Nephron progenitor cell (in vitro differentiated cells): ENCODE results near the gene PTK7.
A peak's percentile ranks its signal among the peaks of the same experiment; 100 is the strongest.

Experiments
- DNase-seq: peaks from one replicate; pipeline ENCODE4 v3.0.0; 2021
- H3K27ac Mint-ChIP-seq: 2 replicates; pipeline ENCODE4 v1.8.0; 2021; ENCODE audit warnings: mild to moderate bottlenecking, moderate library complexity, mixed read lengths
- H3K27me3 Mint-ChIP-seq: 2 replicates; pipeline ENCODE4 v1.8.0; 2021; ENCODE audit warnings: mild to moderate bottlenecking, low read depth, mixed read lengths; ENCODE audit not compliant: poor library complexity
- H3K36me3 Mint-ChIP-seq: 2 replicates; pipeline ENCODE4 v1.8.0; 2021; ENCODE audit warnings: low read depth, mixed read lengths
- H3K4me1 Mint-ChIP-seq: 2 replicates; pipeline ENCODE4 v1.8.0; 2021; ENCODE audit warnings: mixed read lengths
- H3K4me3 Mint-ChIP-seq: 2 replicates; pipeline ENCODE4 v1.8.0; 2021; ENCODE audit warnings: mild to moderate bottlenecking, moderate library complexity, mixed read lengths
- H3K9me3 Mint-ChIP-seq: 2 replicates; pipeline ENCODE4 v1.8.0; 2021; ENCODE audit warnings: mild to moderate bottlenecking, moderate library complexity, mixed read lengths
- TF ChIP-seq, protein P1 (sequence below): fragments of 200-600 bp; sonication (generic); IDR thresholded peaks from 2 replicates; pipeline ENCODE4 v1.5.0; 2021; ENCODE audit warnings: antibody characterized with exemption

Gene PTK7

DNA sequence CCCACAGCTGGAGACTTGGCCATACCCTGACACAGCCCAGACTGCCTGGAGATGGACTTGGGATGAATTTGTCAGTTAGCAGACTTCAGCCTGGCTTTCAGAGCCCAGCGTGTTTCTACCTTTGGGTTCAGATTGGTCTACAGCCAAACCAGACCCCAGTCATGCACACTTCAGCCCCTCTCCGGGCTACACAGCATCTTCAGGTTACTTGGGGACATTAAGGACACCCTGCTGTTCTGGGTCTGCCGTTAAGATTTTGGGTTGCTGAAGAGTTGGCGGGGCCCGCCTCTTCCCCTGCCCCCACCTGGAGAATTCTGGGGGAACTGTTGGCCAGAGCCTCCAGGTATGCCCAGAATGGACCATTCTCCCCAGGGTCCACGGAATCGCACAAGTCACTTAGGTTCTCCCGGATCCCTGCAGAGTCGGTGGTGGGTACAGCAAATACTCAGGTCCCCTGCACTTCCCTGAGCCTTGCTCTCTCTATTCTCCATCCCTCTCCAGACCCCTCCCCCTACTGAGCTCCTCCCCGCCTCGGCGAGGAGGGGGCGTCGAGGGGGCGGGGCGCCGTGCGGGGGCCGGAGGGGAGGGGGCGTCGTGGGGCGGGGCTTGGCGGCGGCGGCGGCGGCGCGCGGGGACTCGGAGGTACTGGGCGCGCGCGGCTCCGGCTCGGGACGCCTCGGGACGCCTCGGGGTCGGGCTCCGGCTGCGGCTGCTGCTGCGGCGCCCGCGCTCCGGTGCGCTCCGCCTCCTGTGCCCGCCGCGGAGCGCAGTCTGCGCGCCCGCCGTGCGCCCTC is at the start of gene PTK7:
PTK7 (plus strand) TSS at position 645 of the 794 bp plus-strand sequence. CDS start 175 bp downstream, outside the sequence.
- TF ChIP-seq, protein P1, sequence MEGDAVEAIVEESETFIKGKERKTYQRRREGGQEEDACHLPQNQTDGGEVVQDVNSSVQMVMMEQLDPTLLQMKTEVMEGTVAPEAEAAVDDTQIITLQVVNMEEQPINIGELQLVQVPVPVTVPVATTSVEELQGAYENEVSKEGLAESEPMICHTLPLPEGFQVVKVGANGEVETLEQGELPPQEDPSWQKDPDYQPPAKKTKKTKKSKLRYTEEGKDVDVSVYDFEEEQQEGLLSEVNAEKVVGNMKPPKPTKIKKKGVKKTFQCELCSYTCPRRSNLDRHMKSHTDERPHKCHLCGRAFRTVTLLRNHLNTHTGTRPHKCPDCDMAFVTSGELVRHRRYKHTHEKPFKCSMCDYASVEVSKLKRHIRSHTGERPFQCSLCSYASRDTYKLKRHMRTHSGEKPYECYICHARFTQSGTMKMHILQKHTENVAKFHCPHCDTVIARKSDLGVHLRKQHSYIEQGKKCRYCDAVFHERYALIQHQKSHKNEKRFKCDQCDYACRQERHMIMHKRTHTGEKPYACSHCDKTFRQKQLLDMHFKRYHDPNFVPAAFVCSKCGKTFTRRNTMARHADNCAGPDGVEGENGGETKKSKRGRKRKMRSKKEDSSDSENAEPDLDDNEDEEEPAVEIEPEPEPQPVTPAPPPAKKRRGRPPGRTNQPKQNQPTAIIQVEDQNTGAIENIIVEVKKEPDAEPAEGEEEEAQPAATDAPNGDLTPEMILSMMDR, result no peak
- Mint-ChIP-seq H3K9me3 (no peaks in the 10 kb centered on the region), H3K4me1 (peaks cover 75% of the 10 kb centered on the region), H3K36me3 (peaks cover 31% of the 10 kb centered on the region), H3K4me3 (peak within 1 kb of the TSS; percentile 80), H3K27me3 (peaks cover 4% of the 10 kb centered on the region), H3K27ac (peak within 1 kb of the TSS; percentile 85)
- peak; percentile 95 for DNase-seq

DNA sequence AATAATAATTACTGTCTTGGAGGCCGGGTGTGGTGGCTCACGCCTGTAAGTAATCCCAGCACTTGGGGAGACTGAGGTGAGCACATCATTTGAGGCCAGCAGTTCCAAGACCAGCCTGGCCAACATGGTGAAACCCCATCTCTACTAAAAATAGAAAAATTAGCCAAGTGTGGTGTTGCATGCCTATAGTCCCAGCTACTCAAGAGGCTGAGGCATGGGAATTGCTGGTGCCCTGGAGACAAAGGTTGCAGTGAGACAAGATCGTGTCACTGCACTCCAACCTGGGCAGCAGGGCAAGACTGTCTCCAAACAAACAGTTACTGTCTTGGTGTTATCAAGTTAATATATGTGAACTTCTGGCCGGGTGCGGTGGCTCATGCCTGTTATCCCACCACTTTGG is 49.7 kb upstream of the PTK7 start:
- Mint-ChIP-seq H3K9me3 (no peaks in the 10 kb centered on the region), H3K36me3 (peaks cover 66% of the 10 kb centered on the region)

DNA sequence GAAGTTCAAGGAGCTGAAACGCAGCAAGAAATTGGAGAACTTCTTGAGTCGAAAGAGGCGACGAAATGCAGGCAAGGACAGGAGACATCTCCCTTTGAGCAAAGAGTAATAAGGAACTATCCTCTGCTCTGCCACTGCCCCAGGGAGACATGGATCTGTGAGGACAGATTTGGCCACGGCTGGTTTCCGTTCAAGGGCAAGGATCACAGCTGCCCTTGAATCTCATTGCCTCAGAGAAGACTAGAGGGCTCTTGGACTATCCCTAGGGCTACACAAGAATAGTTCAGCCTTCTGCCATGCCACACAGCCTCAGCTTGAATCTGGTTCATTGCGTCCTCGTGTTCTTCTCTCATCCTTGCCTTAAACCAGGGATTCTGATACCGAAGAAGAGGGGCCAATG is 47.0 kb upstream of the PTK7 start:
- Mint-ChIP-seq H3K4me3 (no peak overlapping the region), H3K27ac (peak overlapping the region; percentile 36), H3K36me3 (peaks cover 84% of the 10 kb centered on the region), H3K27me3 (no peaks in the 10 kb centered on the region), H3K4me1 (peaks cover 4% of the 10 kb centered on the region), H3K9me3 (no peaks in the 10 kb centered on the region)
- DNase-seq, result no peak
- TF ChIP-seq, protein P1, result no peak

More for the DNA sequence above, 49.7 kb upstream of the PTK7 start:
- DNase-seq, result no peak
- TF ChIP-seq, protein P1, result no peak
- H3K4me3 Mint-ChIP-seq, result no peak overlapping the region
- peaks cover 11% of the 10 kb centered on the region for H3K4me1 Mint-ChIP-seq
- H3K27ac Mint-ChIP-seq, result no peak overlapping the region
- peaks cover 3% of the 10 kb centered on the region for H3K27me3 Mint-ChIP-seq

DNA sequence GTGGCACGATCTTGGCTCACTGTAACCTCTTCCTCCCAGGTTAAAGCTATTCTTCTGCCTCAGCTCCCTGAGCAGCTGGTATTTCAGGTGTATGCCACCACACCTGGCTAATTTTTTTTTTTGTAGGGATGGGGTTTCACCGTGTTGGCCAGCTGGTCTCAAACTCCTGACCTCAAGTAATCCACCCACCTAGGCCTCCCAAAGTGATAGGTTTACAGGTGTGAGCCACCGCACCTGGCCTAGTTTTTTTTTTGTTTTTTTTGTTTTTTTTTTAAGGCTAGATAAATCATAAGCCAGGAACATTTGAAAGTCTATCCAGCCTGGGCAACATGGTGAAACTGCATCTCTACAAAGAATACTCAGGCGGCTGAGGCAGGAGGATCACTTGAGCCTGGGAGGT is 43.8 kb upstream of the PTK7 start:
- Mint-ChIP-seq H3K27ac (no peak overlapping the region), H3K27me3 (no peaks in the 10 kb centered on the region), H3K9me3 (no peaks in the 10 kb centered on the region), H3K4me3 (no peak overlapping the region), H3K4me1 (no peaks in the 10 kb centered on the region), H3K36me3 (peaks cover 81% of the 10 kb centered on the region)
- DNase-seq, result no peak
- TF ChIP-seq, protein P1, result no peak

DNA sequence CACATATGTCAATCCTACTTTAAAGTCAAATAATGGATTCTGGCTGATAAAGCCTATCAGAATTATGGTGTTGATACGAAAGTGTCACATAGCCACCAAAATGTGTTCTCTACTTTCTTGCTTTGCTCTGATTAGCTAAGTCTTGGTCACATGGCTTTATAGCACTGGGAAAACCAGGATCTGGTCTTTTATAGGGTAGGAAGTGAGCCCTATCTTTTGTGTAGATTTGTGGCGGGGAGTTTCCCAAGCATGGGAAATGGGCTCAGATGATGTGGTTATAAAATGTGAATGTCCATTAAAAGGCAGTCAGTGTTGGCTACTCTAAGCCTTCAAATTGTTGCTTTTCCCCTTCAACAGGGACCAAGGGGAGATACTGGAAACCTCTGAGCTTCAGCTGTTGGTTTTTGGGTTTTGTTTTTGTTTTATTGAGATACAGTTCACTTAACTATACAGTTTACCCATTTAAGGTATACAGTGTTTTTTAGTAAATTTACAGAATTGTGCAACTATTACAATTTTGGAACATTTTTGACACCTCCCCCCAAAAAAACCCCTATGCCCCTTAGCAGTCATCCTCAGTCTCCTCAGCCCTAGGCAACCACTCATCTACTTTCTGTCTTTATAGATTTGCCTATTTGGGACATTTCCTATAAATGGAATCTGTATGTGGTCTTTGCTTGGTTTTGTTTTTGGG is 42.5 kb upstream of the PTK7 start:
- Mint-ChIP-seq H3K27me3 (no peaks in the 10 kb centered on the region), H3K27ac (peak overlapping the region; percentile 51), H3K4me1 (no peaks in the 10 kb centered on the region), H3K4me3 (no peak overlapping the region), H3K9me3 (no peaks in the 10 kb centered on the region), H3K36me3 (peaks cover 84% of the 10 kb centered on the region)
- TF ChIP-seq, protein P1, result no peak
- DNase-seq, result no peak
